Measurements from ENCODE around the gene SPOP.

DNA sequence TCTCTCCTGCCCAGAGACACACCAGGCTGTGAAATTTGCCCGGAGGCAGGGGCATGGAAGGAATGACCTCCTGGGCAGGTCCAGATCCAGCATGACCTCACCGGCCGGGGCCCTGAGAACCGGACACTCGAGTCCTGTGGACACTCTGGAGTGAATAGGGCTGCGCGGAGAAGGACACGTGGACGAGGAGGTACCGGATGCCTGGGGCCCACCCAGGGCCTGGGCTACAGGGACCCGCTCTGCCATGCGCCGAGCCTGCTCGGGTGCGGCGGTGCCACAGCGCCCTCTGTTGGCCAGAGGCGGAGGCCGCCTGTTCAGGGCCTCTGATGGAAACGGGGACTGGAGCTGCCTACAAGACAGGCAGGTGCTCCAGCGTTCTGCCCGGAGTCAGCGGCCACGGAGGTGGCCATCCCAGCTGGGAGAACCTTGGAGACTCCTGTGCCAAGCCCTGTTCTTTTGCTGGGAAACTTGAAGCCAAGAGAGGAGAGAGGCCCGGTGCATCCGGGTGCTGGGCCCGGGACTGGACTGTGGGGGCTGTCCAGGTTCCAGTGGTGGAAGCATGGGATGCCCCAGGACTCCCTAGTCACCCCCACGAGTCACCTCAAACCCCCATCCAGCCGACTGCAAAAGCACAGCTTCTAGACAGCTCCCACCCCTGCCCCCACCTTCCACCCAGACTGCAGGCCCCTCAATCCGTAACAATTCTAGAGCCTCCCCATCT, 121.5 kb downstream of the SPOP start:
- TF ChIP-seq EZH2 (IDR thresholded peaks at IDR 0.05; ENCODE audit: borderline replicate concordance, low read depth, low read length, poor library complexity, severe bottlenecking) = no peak
- TF ChIP-seq, protein P1, sequence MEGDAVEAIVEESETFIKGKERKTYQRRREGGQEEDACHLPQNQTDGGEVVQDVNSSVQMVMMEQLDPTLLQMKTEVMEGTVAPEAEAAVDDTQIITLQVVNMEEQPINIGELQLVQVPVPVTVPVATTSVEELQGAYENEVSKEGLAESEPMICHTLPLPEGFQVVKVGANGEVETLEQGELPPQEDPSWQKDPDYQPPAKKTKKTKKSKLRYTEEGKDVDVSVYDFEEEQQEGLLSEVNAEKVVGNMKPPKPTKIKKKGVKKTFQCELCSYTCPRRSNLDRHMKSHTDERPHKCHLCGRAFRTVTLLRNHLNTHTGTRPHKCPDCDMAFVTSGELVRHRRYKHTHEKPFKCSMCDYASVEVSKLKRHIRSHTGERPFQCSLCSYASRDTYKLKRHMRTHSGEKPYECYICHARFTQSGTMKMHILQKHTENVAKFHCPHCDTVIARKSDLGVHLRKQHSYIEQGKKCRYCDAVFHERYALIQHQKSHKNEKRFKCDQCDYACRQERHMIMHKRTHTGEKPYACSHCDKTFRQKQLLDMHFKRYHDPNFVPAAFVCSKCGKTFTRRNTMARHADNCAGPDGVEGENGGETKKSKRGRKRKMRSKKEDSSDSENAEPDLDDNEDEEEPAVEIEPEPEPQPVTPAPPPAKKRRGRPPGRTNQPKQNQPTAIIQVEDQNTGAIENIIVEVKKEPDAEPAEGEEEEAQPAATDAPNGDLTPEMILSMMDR (conservative IDR thresholded peaks at IDR 0.05; ENCODE audit: low read depth, low read length) = peak; percentile 99

Measured in A673 (cell line).